ENCODE results near the gene HIPK2.
"Not testable (repeated sequence)": the region's sequence is repeated elsewhere in the genome, so short reads cannot be mapped to it uniquely, and the experiment has no call there.

Gene HIPK2

GRCh38 chr7:139567647-139568345, 210.0 kb downstream of the HIPK2 start:
- DNase-seq (ENCODE audit: low read depth in 2 of 2): no peak

DNA sequence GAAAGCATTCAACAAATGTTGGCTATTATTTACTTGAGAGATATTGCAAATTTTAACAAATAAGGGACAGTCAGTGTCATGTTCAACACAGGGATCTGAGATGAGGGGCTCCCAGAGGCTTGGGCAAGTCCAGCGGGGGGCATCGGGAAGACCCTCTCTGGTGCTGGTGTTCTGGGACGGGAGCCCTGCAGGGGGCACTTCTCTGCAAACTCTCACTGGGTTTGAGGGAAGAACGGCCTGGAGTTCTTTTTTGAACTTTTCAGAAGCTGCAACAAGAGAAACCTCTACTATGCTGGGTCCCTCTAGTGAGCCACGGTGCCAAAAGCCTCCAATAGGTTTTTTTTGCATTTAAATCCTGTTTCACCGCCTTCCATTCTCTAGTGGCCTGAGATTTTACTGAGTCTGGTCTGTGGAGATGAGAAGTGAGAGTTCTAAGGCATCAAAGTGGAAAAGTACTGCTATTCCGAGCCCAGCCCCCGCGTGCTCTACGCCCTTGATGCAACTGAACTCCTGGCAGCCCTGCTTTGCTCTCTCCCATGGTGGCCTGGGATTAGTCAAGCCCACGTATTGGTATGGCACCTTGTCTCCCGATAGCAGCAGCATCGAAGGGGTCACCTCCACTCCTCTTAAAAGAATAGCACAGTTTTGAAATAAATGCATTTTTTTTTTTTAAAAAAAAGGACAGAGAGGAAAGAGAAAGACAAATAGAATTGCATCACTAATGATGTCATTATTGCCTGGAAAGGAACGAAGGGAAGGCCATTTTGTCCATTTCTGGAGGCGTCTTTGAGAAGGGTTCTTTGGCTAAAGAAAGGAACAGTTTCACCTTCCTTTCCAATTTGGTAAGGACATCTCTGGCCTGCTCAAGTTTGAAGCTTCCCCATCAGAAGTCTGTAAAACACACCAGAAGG, 210.8 kb downstream of the HIPK2 start:
- DNase-seq (ENCODE audit: low read depth in 2 of 2): no peak

- no peak for DNase-seq (ENCODE audit: low read depth in 2 of 2)
Observed at GRCh38 chr7:139566075-139566474, 211.7 kb downstream of the HIPK2 start.

DNA sequence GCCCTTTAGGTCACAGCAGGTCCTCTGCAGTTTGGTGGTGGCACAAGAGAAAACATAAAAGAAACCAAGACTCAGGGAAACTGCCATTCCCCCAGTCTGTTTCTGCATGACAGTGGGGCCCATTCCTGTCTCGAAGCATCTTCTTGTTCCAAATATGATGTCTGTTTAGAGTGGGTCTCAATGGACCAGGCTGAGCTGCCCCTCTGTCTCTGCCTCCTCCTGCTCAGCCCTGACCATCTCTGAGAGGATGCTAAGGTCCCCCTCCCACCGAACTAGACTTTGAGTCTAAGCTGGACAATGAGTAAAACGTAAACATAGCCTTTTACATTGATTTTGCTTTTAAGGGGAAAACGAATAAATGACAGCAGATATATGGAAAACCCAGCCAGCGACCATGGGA, 213.9 kb downstream of the HIPK2 start:
- no peak for DNase-seq (ENCODE audit: low read depth in 2 of 2)

GRCh38 chr7:139562961-139563565, 214.7 kb downstream of the HIPK2 start:
- no peak for DNase-seq (ENCODE audit: low read depth in 2 of 2)

GRCh38 chr7:139562491-139562890, 215.3 kb downstream of the HIPK2 start:
- DNase-seq (ENCODE audit: low read depth in 2 of 2): no peak

DNA sequence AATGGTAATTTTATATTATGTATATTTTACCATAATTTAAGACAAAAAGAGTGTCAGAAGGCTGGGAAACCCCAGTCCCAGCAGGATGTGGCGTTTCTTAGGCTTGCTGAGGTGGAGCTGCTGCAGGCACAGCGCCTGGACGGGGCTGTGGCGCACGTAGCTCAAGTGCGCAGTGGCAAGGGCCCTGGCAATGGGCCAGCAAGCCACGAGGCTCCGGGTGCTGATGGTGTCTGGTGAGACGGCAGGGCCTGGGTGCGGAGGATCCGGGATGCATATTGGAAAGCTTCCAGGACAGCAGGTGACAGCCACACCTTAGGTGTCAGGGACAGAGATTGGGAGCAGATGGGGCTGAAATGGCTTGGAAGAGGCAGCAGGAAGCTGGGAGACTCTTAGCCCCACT, 217.1 kb downstream of the HIPK2 start:
- DNase-seq (ENCODE audit: low read depth in 2 of 2): no peak

- no peak for DNase-seq (ENCODE audit: low read depth in 2 of 2)
Observed at GRCh38 chr7:139560199-139560598, 217.6 kb downstream of the HIPK2 start.

DNA sequence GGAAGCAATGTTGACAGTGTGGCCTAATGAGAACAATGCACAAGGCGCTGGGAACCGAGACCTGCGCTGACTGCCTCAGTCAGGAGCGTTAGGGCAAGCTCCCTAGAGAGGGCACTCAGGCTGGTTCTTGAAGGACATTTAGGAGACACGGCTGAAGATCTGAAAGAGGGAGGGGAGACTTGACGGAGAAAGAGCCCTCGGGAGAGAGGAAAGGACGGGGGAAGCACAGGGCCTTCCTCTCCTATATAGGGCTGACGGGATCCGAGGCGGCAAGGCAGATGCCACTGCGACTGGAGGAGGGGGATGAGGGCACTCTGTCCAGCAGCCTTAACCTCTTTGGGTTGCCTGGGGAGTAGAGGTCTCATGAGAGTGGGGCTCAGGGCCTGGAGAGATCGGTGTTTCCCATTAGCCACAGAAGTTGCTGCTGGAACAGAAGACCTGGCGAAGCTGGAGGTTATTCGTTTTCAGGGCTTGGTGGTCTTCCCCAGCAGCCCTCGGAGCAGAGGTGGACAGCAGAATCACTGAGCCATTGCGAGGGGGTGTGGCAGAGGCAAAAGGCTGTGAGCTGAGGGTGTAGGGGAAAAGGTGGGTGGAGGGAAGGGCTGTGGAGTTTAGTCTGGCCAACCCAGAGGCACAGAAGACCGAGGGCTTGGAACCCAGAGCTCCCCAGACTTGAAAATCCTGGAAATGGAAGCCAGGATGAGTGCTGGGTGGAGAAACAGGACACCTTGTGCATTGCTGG, 218.3 kb downstream of the HIPK2 start:
- DNase-seq (ENCODE audit: low read depth in 2 of 2): no peak

- no peak for DNase-seq (ENCODE audit: low read depth in 2 of 2)
Observed at GRCh38 chr7:139557857-139558581, 219.8 kb downstream of the HIPK2 start.

- DNase-seq (ENCODE audit: low read depth in 2 of 2): not testable (repeated sequence)
Observed at GRCh38 chr7:139553991-139554700, 223.7 kb downstream of the HIPK2 start.

- DNase-seq (ENCODE audit: low read depth in 2 of 2): no peak
Observed at GRCh38 chr7:139548302-139549028, 229.3 kb downstream of the HIPK2 start.

- DNase-seq (ENCODE audit: low read depth in 2 of 2): no peak
Observed at GRCh38 chr7:139544645-139545044, 233.2 kb downstream of the HIPK2 start.

- DNase-seq (ENCODE audit: low read depth in 2 of 2): no peak
Observed at GRCh38 chr7:139543801-139544603, 233.8 kb downstream of the HIPK2 start.

DNA sequence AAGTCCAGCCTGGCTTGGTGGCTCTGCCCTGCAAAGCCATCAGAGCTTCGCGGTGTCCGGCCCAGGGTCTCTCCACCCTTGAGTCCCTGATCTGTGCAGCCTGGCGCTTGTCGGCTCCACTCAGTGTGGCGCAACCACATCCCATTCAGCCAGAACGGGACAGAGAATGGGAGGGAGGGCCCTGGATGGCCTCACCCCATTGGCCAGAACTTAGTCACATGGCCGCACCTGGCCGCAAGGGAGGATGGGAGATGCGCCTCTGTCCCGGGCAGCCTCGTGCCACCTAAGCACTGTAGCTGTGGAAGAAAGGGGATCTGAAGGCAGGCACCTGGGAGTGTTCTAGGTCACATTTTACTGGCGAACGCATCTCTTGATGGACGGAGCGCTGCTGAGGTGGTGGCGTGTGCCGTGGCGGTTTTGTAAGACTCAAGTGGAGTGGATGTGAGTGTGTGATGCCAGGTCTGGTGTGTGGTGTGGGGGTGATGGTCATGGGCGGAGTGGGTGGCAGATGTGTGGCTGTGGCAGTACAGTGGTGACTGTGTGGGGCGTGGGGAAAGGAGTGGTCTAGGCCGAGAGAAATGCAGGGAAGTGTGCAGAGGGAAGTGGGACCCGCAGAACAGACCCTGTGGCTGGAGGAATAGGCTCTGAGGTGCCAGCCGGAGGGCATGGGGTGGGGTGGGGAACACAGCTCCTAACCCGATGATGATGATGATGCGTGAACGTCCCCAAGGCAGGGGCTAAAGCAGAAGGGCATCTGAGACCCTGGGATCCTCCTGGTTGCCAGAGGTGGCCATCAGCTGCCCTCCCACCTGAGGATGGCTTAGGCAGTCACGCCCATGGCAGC, 235.3 kb downstream of the HIPK2 start:
- DNase-seq (ENCODE audit: low read depth in 2 of 2): no peak

DNA sequence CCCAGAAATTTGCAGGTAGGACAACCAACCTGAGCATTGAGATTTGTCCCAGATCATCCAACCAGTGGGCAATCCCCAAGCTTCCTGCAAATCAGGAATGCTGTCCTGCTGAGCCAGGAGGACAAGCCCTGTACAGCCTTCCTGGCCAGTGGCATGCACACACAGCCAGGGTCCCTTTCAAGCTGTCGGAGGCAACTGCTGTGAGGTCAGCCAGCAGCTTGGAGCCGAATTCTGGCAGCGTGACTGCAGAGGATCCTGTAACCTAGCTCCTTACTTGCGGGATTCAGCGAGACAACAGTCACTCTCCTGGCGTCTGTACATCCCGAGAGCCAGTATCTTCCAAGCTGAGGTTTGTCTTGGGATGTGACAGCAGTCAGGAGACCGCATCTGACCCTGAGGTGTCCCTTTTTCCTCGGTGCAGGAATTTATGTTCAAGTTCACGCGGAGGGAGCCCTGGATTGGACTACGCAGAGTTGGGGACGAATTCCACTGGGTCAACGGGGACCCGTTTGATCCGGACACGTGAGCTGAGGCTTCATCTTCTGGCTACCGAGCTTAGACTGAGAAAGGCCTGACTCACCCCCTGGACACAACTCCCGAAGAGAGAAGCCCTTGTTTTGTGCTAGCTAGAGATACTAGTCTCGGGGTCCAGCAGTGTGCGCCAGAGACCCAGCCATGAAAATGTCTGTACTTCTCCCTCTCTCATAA, 236.0 kb downstream of the HIPK2 start:
- DNase-seq (ENCODE audit: low read depth in 2 of 2): no peak

DNA sequence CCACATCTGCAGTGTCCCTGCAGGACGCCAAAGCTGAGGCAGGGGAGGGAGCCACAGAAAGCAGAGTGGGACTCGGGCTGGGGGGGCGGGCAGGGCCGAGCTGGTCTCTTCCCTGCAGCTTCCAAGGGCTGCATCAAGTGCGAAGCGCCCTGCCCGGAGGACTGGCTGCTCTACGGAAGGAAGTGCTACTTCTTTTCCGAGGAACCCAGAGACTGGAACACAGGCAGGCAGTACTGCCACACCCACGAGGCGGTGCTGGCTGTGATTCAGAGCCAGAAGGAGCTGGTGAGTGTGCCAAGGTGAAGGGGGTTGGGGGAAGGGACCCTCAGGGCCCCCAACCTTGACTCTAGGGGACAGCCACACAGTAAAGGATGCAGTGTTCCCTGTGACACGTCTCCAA, 237.6 kb downstream of the HIPK2 start:
- no peak for DNase-seq (ENCODE audit: low read depth in 2 of 2)

Measured in stimulated activated CD8-positive, alpha-beta memory T cell treated with anti-CD3 and anti-CD28 coated beads, Interleukin-2, amount 100 ng/mL, for 1 hour (primary cell).